Loucy (cell line): ENCODE results near the gene CENPE.
A peak's percentile ranks its signal among the peaks of the same experiment; 100 is the strongest.
"Not testable (repeated sequence)": the region's sequence is repeated elsewhere in the genome, so short reads cannot be mapped to it uniquely, and the experiment has no call there.

Experiments
- H2AFZ ChIP-seq: fragments of 200-600 bp; sonication (generic); 2 replicates; pipeline ENCODE4 v1.6.0; 2016; ENCODE audit warnings: antibody characterized with exemption, mild to moderate bottlenecking, low read length, moderate library complexity
- H3F3A ChIP-seq: fragments of 200-600 bp; 2 replicates; pipeline ENCODE4 v1.6.0; 2016; ENCODE audit warnings: antibody characterized with exemption, low read depth, mild to moderate bottlenecking
- H3K27me3 ChIP-seq: fragments of 200-600 bp; sonication (generic); 2 replicates; pipeline ENCODE4 v1.6.1; 2014; ENCODE audit warnings: low read length, mild to moderate bottlenecking; ENCODE audit not compliant: insufficient read depth, poor library complexity, severe bottlenecking
- H3K36me3 ChIP-seq: fragments of 200-600 bp; sonication (generic); 2 replicates; pipeline ENCODE4 v1.6.1; 2016; ENCODE audit warnings: low read length; ENCODE audit not compliant: insufficient read depth
- H3K4me1 ChIP-seq: fragments of 200-600 bp; sonication (generic); 2 replicates; pipeline ENCODE4 v1.5.1; 2014; ENCODE audit warnings: low read length, mild to moderate bottlenecking; ENCODE audit not compliant: insufficient read depth, poor library complexity, severe bottlenecking
- H3K4me2 ChIP-seq: fragments of 200-600 bp; sonication (generic); 2 replicates; pipeline ENCODE4 v1.6.0; 2014; ENCODE audit warnings: antibody characterized with exemption, low read length, low read depth, mild to moderate bottlenecking; ENCODE audit not compliant: poor library complexity, severe bottlenecking
- H3K4me3 ChIP-seq: fragments of 200-600 bp; sonication (generic); 2 replicates; pipeline ENCODE4 v1.5.1; 2014; ENCODE audit warnings: low read length, mild to moderate bottlenecking, mixed read lengths; ENCODE audit not compliant: poor library complexity, severe bottlenecking
- H3K79me2 ChIP-seq: fragments of 200-600 bp; sonication (generic); 2 replicates; pipeline ENCODE4 v1.6.1; 2014; ENCODE audit warnings: low read length; ENCODE audit not compliant: insufficient read depth
- H3K9ac ChIP-seq: fragments of 200-600 bp; sonication (generic); 2 replicates; pipeline ENCODE4 v1.6.0; 2014; ENCODE audit warnings: mild to moderate bottlenecking, low read depth, low read length, moderate library complexity; ENCODE audit not compliant: poor library complexity, severe bottlenecking
- H3K9me2 ChIP-seq: fragments of 200-600 bp; sonication (generic); replicated peaks from 2 replicates; pipeline ENCODE4 v1.6.1; 2016; ENCODE audit warnings: low read depth, low read length, mixed read lengths
- H3K9me3 ChIP-seq: fragments of 200-600 bp; sonication (generic); 2 replicates; pipeline ENCODE4 v1.6.1; 2014; ENCODE audit warnings: mild to moderate bottlenecking, antibody characterized with exemption, low read length, low read depth; ENCODE audit not compliant: insufficient read depth
- H4K20me1 ChIP-seq: fragments of 200-600 bp; sonication (generic); 2 replicates; pipeline ENCODE4 v1.6.0; 2014; ENCODE audit warnings: antibody characterized with exemption, low read length, mild to moderate bottlenecking; ENCODE audit not compliant: insufficient read depth, poor library complexity, severe bottlenecking
- CTCF ChIP-seq: fragments of 200-600 bp; sonication (generic); conservative IDR thresholded peaks from 2 replicates; pipeline ENCODE4 v1.5.1; 2014; ENCODE audit warnings: mild to moderate bottlenecking, antibody characterized with exemption, low read length
- EZH2phosphoT487 ChIP-seq: fragments of 200-600 bp; IDR thresholded peaks from 2 replicates; pipeline ENCODE4 v1.6.1; 2018; ENCODE audit warnings: antibody characterized with exemption, mild to moderate bottlenecking, moderate library complexity, borderline replicate concordance

Gene CENPE

GRCh38 chr4:103193457-103193856, 4.7 kb downstream of the CENPE start:
- Histone ChIP-seq H4K20me1 (no peaks in the 10 kb centered on the region), H3K79me2 (peaks cover 59% of the 10 kb centered on the region), H3K9ac (no peak overlapping the region), H2AFZ (no peak overlapping the region), H3K27me3 (no peaks in the 10 kb centered on the region), H3K4me3 (peak overlapping the region; percentile 88), H3K9me2 (no peaks in the 10 kb centered on the region), H3F3A (no peaks in the 10 kb centered on the region), H3K4me1 (peaks cover 48% of the 10 kb centered on the region), H3K36me3 (peaks cover 21% of the 10 kb centered on the region), H3K4me2 (peak overlapping the region; percentile 79), H3K9me3 (no peaks in the 10 kb centered on the region)
- TF ChIP-seq CTCF (no peak), EZH2phosphoT487 (no peak)

- Histone ChIP-seq H4K20me1 (peaks cover 4% of the 10 kb centered on the region), H3K27me3 (no peaks in the 10 kb centered on the region), H3K4me1 (peaks cover 7% of the 10 kb centered on the region), H3K9me2 (no peaks in the 10 kb centered on the region), H3F3A (no peaks in the 10 kb centered on the region), H2AFZ (no peak overlapping the region), H3K9ac (no peak overlapping the region), H3K4me3 (no peak overlapping the region), H3K4me2 (no peak overlapping the region), H3K79me2 (peaks cover 39% of the 10 kb centered on the region), H3K36me3 (peaks cover 71% of the 10 kb centered on the region), H3K9me3 (no peaks in the 10 kb centered on the region)
- TF ChIP-seq EZH2phosphoT487 (no peak), CTCF (no peak)
Observed at GRCh38 chr4:103171006-103171405, 27.1 kb downstream of the CENPE start.

GRCh38 chr4:103169750-103170149, 28.4 kb downstream of the CENPE start:
- H3K9ac ChIP-seq, H3K9me3 ChIP-seq, H4K20me1 ChIP-seq, H3K4me2 ChIP-seq, H3K9me2 ChIP-seq, H3K4me1 ChIP-seq, H3F3A ChIP-seq, H3K27me3 ChIP-seq, H2AFZ ChIP-seq, H3K4me3 ChIP-seq: not testable (repeated sequence)
- peaks cover 64% of the 10 kb centered on the region for H3K36me3 ChIP-seq
- H3K79me2 ChIP-seq = peaks cover 39% of the 10 kb centered on the region

GRCh38 chr4:103168993-103169392, 29.1 kb downstream of the CENPE start:
- Histone ChIP-seq H3K9me3 (no peaks in the 10 kb centered on the region), H3K9ac (no peak overlapping the region), H3K4me2 (no peak overlapping the region), H3F3A (no peaks in the 10 kb centered on the region), H3K27me3 (no peaks in the 10 kb centered on the region), H3K4me3 (no peak overlapping the region), H3K36me3 (peaks cover 63% of the 10 kb centered on the region), H3K4me1 (peaks cover 7% of the 10 kb centered on the region), H2AFZ (no peak overlapping the region), H3K9me2 (no peaks in the 10 kb centered on the region), H4K20me1 (peaks cover 4% of the 10 kb centered on the region), H3K79me2 (peaks cover 39% of the 10 kb centered on the region)
- no peak for TF ChIP-seq EZH2phosphoT487
- no peak for TF ChIP-seq CTCF
